HEK293 (cell line): ENCODE results near the gene MCM8.

ENCODE experiments used
- MYNN ChIP-seq: fragments of 450-650 bp; formaldehyde crosslinking; IDR thresholded peaks from 2 replicates; pipeline ENCODE4 v1.5.1; 2016; ENCODE audit warnings: missing biosample characterization, missing genetic modification characterization, borderline replicate concordance
- TF ChIP-seq, protein P1 (sequence below): fragments of 450-650 bp; formaldehyde crosslinking; IDR thresholded peaks from 2 replicates; pipeline ENCODE4 v1.5.1; 2016; ENCODE audit warnings: missing biosample characterization, missing genetic modification characterization
- TF ChIP-seq, protein P2 (sequence below): fragments of 450-650 bp; formaldehyde crosslinking; IDR thresholded peaks from 2 replicates; pipeline ENCODE4 v1.5.1; 2017; ENCODE audit warnings: missing biosample characterization, missing genetic modification characterization
- TF ChIP-seq, protein P3 (sequence below): fragments of 450-650 bp; formaldehyde crosslinking; IDR thresholded peaks from 2 replicates; pipeline ENCODE4 v1.5.1; 2017; ENCODE audit warnings: missing biosample characterization, mild to moderate bottlenecking, missing genetic modification characterization, moderate library complexity

DNA sequence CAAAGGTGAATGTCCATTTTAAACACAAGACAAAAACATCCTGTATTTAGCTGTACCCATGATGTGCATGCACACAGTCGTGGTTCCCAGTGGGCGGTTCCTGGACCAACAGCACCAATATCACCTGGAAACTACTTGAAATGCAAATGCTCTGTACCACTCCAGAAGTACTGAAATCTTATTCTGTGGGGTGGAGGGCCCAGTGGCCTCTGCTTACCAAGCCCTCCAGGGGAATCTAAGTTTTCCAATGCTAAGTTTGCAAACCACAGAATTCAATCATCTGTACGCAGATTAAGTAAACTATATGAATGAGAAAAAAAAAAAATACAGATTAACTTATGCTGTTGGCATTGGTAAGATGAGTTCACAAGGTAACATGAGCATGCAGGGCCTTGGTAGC is 14.2 kb upstream of the MCM8 start:
- TF ChIP-seq, protein P1, sequence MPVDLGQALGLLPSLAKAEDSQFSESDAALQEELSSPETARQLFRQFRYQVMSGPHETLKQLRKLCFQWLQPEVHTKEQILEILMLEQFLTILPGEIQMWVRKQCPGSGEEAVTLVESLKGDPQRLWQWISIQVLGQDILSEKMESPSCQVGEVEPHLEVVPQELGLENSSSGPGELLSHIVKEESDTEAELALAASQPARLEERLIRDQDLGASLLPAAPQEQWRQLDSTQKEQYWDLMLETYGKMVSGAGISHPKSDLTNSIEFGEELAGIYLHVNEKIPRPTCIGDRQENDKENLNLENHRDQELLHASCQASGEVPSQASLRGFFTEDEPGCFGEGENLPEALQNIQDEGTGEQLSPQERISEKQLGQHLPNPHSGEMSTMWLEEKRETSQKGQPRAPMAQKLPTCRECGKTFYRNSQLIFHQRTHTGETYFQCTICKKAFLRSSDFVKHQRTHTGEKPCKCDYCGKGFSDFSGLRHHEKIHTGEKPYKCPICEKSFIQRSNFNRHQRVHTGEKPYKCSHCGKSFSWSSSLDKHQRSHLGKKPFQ: no peak
- TF ChIP-seq, protein P2, sequence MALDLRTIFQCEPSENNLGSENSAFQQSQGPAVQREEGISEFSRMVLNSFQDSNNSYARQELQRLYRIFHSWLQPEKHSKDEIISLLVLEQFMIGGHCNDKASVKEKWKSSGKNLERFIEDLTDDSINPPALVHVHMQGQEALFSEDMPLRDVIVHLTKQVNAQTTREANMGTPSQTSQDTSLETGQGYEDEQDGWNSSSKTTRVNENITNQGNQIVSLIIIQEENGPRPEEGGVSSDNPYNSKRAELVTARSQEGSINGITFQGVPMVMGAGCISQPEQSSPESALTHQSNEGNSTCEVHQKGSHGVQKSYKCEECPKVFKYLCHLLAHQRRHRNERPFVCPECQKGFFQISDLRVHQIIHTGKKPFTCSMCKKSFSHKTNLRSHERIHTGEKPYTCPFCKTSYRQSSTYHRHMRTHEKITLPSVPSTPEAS: no peak
- no peak for TF ChIP-seq MYNN
- TF ChIP-seq, protein P3, sequence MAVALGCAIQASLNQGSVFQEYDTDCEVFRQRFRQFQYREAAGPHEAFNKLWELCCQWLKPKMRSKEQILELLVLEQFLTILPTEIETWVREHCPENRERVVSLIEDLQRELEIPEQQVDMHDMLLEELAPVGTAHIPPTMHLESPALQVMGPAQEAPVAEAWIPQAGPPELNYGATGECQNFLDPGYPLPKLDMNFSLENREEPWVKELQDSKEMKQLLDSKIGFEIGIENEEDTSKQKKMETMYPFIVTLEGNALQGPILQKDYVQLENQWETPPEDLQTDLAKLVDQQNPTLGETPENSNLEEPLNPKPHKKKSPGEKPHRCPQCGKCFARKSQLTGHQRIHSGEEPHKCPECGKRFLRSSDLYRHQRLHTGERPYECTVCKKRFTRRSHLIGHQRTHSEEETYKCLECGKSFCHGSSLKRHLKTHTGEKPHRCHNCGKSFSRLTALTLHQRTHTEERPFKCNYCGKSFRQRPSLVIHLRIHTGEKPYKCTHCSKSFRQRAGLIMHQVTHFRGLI (tag by site-specific recombination): no peak
